Skeletal muscle satellite cell (primary cell): ENCODE results near the gene SCTR.

Source experiments
- H3K27me3 ChIP-seq: 2 replicates; pipeline ENCODE4 v1.7.0; 2013; ENCODE audit warnings: low read length; ENCODE audit not compliant: control insufficient read depth, insufficient read depth
- H3K36me3 ChIP-seq: 2 replicates; pipeline ENCODE4 v1.7.0; 2013; ENCODE audit warnings: mild to moderate bottlenecking, control low read depth, low read length; ENCODE audit not compliant: insufficient read depth
- H3K4me1 ChIP-seq: 2 replicates; pipeline ENCODE4 v1.7.0; 2013; ENCODE audit warnings: low read length; ENCODE audit not compliant: control insufficient read depth, insufficient read depth
- H3K4me2 ChIP-seq: 2 replicates; pipeline ENCODE4 v1.7.0; 2013; ENCODE audit warnings: mild to moderate bottlenecking, low read length
- H3K4me3 ChIP-seq: 2 replicates; pipeline ENCODE4 v1.7.0; 2013; ENCODE audit warnings: low read length
- H3K9ac ChIP-seq: 2 replicates; pipeline ENCODE4 v1.7.0; 2013; ENCODE audit warnings: mild to moderate bottlenecking, low read depth, low read length, moderate library complexity
- H3K9me3 ChIP-seq: replicated peaks from 2 replicates; pipeline ENCODE4 v1.7.0; 2013; ENCODE audit warnings: mild to moderate bottlenecking, control low read depth, low read length

The SCTR gene

GRCh38 chr2:119477113-119477505, 47.2 kb downstream of the SCTR start:
- Histone ChIP-seq H3K4me3 (no peak overlapping the region), H3K36me3 (no peaks in the 10 kb centered on the region)

GRCh38 chr2:119476301-119477112, 47.8 kb downstream of the SCTR start:
- H3K4me1 ChIP-seq, result no peaks in the 10 kb centered on the region
- peaks cover 30% of the 10 kb centered on the region for H3K27me3 ChIP-seq
- no peaks in the 10 kb centered on the region for H3K9me3 ChIP-seq
- no peak overlapping the region for H3K9ac ChIP-seq
- no peak overlapping the region for H3K4me3 ChIP-seq
- H3K36me3 ChIP-seq, result no peaks in the 10 kb centered on the region
- no peak overlapping the region for H3K4me2 ChIP-seq

More at GRCh38 chr2:119477113-119477505, 47.2 kb downstream of the SCTR start:
- H3K9me3 ChIP-seq, result no peaks in the 10 kb centered on the region
- H3K4me2 ChIP-seq, result no peak overlapping the region
- H3K4me1 ChIP-seq, result no peaks in the 10 kb centered on the region
- H3K9ac ChIP-seq, result no peak overlapping the region
- H3K27me3 ChIP-seq, result peaks cover 29% of the 10 kb centered on the region

- Histone ChIP-seq H3K4me3 (no peak overlapping the region), H3K27me3 (peaks cover 24% of the 10 kb centered on the region), H3K36me3 (no peaks in the 10 kb centered on the region), H3K9ac (no peak overlapping the region), H3K4me2 (no peak overlapping the region), H3K4me1 (no peaks in the 10 kb centered on the region), H3K9me3 (no peaks in the 10 kb centered on the region)
Measured at GRCh38 chr2:119475857-119476244, 48.4 kb downstream of the SCTR start.

- H3K9ac ChIP-seq, result no peak overlapping the region
- no peak overlapping the region for H3K4me3 ChIP-seq
Measured at GRCh38 chr2:119475225-119475856, 48.9 kb downstream of the SCTR start.

GRCh38 chr2:119474371-119475224, 49.7 kb downstream of the SCTR start:
- H3K4me1 ChIP-seq, result no peaks in the 10 kb centered on the region
- H3K9me3 ChIP-seq, result no peaks in the 10 kb centered on the region
- H3K4me2 ChIP-seq, result no peak overlapping the region
- H3K9ac ChIP-seq, result no peak overlapping the region
- H3K27me3 ChIP-seq, result peaks cover 18% of the 10 kb centered on the region
- no peaks in the 10 kb centered on the region for H3K36me3 ChIP-seq
- no peak overlapping the region for H3K4me3 ChIP-seq

More at GRCh38 chr2:119475225-119475856, 48.9 kb downstream of the SCTR start:
- Histone ChIP-seq H3K4me1 (no peaks in the 10 kb centered on the region), H3K4me2 (no peak overlapping the region), H3K27me3 (peaks cover 20% of the 10 kb centered on the region), H3K36me3 (no peaks in the 10 kb centered on the region), H3K9me3 (no peaks in the 10 kb centered on the region)

GRCh38 chr2:119473621-119474370, 50.5 kb downstream of the SCTR start:
- Histone ChIP-seq H3K9me3 (no peaks in the 10 kb centered on the region), H3K36me3 (no peaks in the 10 kb centered on the region), H3K4me1 (peaks cover under 1% of the 10 kb centered on the region), H3K4me2 (no peak overlapping the region), H3K27me3 (peaks cover 11% of the 10 kb centered on the region), H3K9ac (no peak overlapping the region), H3K4me3 (no peak overlapping the region)

GRCh38 chr2:119472749-119473148, 51.5 kb downstream of the SCTR start:
- peaks cover 11% of the 10 kb centered on the region for H3K27me3 ChIP-seq
- H3K4me2 ChIP-seq, result no peak overlapping the region
- H3K36me3 ChIP-seq, result no peaks in the 10 kb centered on the region
- H3K9ac ChIP-seq, result no peak overlapping the region
- H3K9me3 ChIP-seq, result no peaks in the 10 kb centered on the region
- no peak overlapping the region for H3K4me3 ChIP-seq
- H3K4me1 ChIP-seq, result peaks cover 3% of the 10 kb centered on the region

- Histone ChIP-seq H3K27me3 (peaks cover 12% of the 10 kb centered on the region), H3K9ac (no peak overlapping the region), H3K36me3 (no peaks in the 10 kb centered on the region), H3K4me2 (no peak overlapping the region), H3K9me3 (no peaks in the 10 kb centered on the region), H3K4me1 (peaks cover 3% of the 10 kb centered on the region), H3K4me3 (no peak overlapping the region)
Measured at GRCh38 chr2:119469661-119470297, 54.5 kb downstream of the SCTR start.

- Histone ChIP-seq H3K27me3 (peaks cover 8% of the 10 kb centered on the region), H3K4me1 (peaks cover 3% of the 10 kb centered on the region), H3K36me3 (no peaks in the 10 kb centered on the region)
Measured at GRCh38 chr2:119469131-119469530, 55.2 kb downstream of the SCTR start.

GRCh38 chr2:119468154-119468955, 55.9 kb downstream of the SCTR start:
- H3K4me3 ChIP-seq, result no peak overlapping the region
- no peak overlapping the region for H3K9ac ChIP-seq
- peaks cover 3% of the 10 kb centered on the region for H3K4me1 ChIP-seq
- H3K9me3 ChIP-seq, result no peaks in the 10 kb centered on the region
- H3K27me3 ChIP-seq, result peaks cover 8% of the 10 kb centered on the region
- H3K4me2 ChIP-seq, result no peak overlapping the region
- H3K36me3 ChIP-seq, result no peaks in the 10 kb centered on the region

More at GRCh38 chr2:119469131-119469530, 55.2 kb downstream of the SCTR start:
- no peaks in the 10 kb centered on the region for H3K9me3 ChIP-seq
- H3K9ac ChIP-seq, result no peak overlapping the region
- no peak overlapping the region for H3K4me2 ChIP-seq
- no peak overlapping the region for H3K4me3 ChIP-seq
